ENCODE measurements around the gene SLC47A2.

SLC47A2 gene

GRCh38 chr17:19661121-19661520 lies 55.3 kb downstream of the SLC47A2 start:
- DNase-seq, result no peak

GRCh38 chr17:19660219-19660870 lies 56.0 kb downstream of the SLC47A2 start:
- DNase-seq, result no peak

GRCh38 chr17:19659366-19660177 lies 56.8 kb downstream of the SLC47A2 start:
- no peak for DNase-seq

- DNase-seq, result no peak
These were observed 59.4 kb downstream of the SLC47A2 start for GRCh38 chr17:19656851-19657581.

GRCh38 chr17:19656336-19656735 lies 60.0 kb downstream of the SLC47A2 start:
- DNase-seq, result no peak

- no peak for DNase-seq
These were observed 61.5 kb downstream of the SLC47A2 start for GRCh38 chr17:19654896-19655295.

GRCh38 chr17:19654342-19654886 lies 62.0 kb downstream of the SLC47A2 start:
- DNase-seq, result no peak

GRCh38 chr17:19652595-19652994 lies 63.8 kb downstream of the SLC47A2 start:
- DNase-seq, result no peak

- no peak for DNase-seq
These were observed 64.7 kb downstream of the SLC47A2 start for GRCh38 chr17:19651451-19652238.

- no peak for DNase-seq
These were observed 65.6 kb downstream of the SLC47A2 start for GRCh38 chr17:19650826-19651225.

- DNase-seq, result no peak
These were observed 67.2 kb downstream of the SLC47A2 start for GRCh38 chr17:19649274-19649541.

GRCh38 chr17:19648475-19649273 lies 67.7 kb downstream of the SLC47A2 start, which contains the start of gene ALDH3A2:
Gene ALDH3A2, plus strand, starts transcription at chr17:19648751. Its CDS starts 221 bp downstream, at chr17:19648972.
- peak; percentile 89 for DNase-seq

- DNase-seq, result no peak
These were observed 68.5 kb downstream of the SLC47A2 start for GRCh38 chr17:19647697-19648474.

GRCh38 chr17:19646788-19647696 lies 69.3 kb downstream of the SLC47A2 start:
- no peak for DNase-seq

GRCh38 chr17:19645734-19646201 lies 70.6 kb downstream of the SLC47A2 start:
- DNase-seq, result no peak

GRCh38 chr17:19644493-19645210 lies 71.7 kb downstream of the SLC47A2 start:
- DNase-seq, result no peak

- DNase-seq, result no peak
These were observed 74.0 kb downstream of the SLC47A2 start for GRCh38 chr17:19642373-19642893.

- DNase-seq, result no peak
These were observed 74.6 kb downstream of the SLC47A2 start for GRCh38 chr17:19641687-19642372.
